HepG2 (cell line): Measurements from ENCODE around the gene STK32B. TPM values are rescaled to one million over a fixed set of nuclear protein-coding genes. Genes with fewer than 3 reads are reported as not detected.
A peak's percentile ranks its signal among the peaks of the same experiment; 100 is the strongest.

Source experiments
- ARID2 ChIP-seq: sonication (generic); formaldehyde crosslinking; IDR thresholded peaks from 2 replicates; pipeline ENCODE4 v1.8.1; 2022; ENCODE audit warnings: mild to moderate bottlenecking, missing genetic modification reagents, borderline replicate concordance
- CC2D1A ChIP-seq: sonication (generic); formaldehyde crosslinking; IDR thresholded peaks from 2 replicates; pipeline ENCODE4 v1.8.1; 2023; ENCODE audit warnings: mild to moderate bottlenecking, missing genetic modification reagents
- FOXA3 ChIP-seq: IDR thresholded peaks from 2 replicates; pipeline ENCODE4 v1.6.1; 2016; ENCODE audit warnings: missing genetic modification reagents, missing compliant biosample characterization
- HOXA7 ChIP-seq: sonication (generic); formaldehyde crosslinking; IDR thresholded peaks from 2 replicates; pipeline ENCODE4 v1.8.1; 2022; ENCODE audit warnings: mild to moderate bottlenecking, missing genetic modification reagents, moderate library complexity
- KDM5B ChIP-seq: sonication (generic); formaldehyde crosslinking; IDR thresholded peaks from 2 replicates; pipeline ENCODE4 v1.4.0; 2020; ENCODE audit warnings: missing genetic modification reagents, mild to moderate bottlenecking, borderline replicate concordance
- KLF13 ChIP-seq: sonication (generic); formaldehyde crosslinking; IDR thresholded peaks from 2 replicates; pipeline ENCODE4 v1.4.0; 2020; ENCODE audit warnings: mild to moderate bottlenecking, missing genetic modification reagents
- KLF16 ChIP-seq, 2 experiments: sonication (generic) in 1 of 2; formaldehyde crosslinking in 1 of 2; IDR thresholded peaks; 2 replicates each; pipeline versions ENCODE4 v1.6.1 to v1.8.0; 2016 to 2023; ENCODE audit warnings: missing genetic modification reagents in 2 of 2, missing compliant biosample characterization in 1 of 2
- NCOA2 ChIP-seq: sonication (generic); formaldehyde crosslinking; IDR thresholded peaks from 2 replicates; pipeline ENCODE4 v1.8.0; 2022; ENCODE audit warnings: inconsistent platforms
- POLR2AphosphoS2 ChIP-seq: IDR thresholded peaks from 2 replicates; pipeline ENCODE4 v1.6.1; 2011; ENCODE audit warnings: low read depth, low read length, improper control_type of control experiment
- U2AF2 ChIP-seq: fragments of 200-400 bp; formaldehyde crosslinking; IDR thresholded peaks from 2 replicates; pipeline ENCODE4 v1.6.1; 2017; ENCODE audit warnings: low read depth, mild to moderate bottlenecking, low read length
- ZNF44 ChIP-seq: sonication (generic); formaldehyde crosslinking; IDR thresholded peaks from 2 replicates; pipeline ENCODE4 v1.5.1; 2020; ENCODE audit warnings: mild to moderate bottlenecking, missing genetic modification reagents
- ZNF510 ChIP-seq: sonication (generic); formaldehyde crosslinking; IDR thresholded peaks from 2 replicates; pipeline ENCODE4 v1.4.0; 2020; ENCODE audit warnings: low read depth, mild to moderate bottlenecking, missing genetic modification reagents
- ZNF547 ChIP-seq: sonication (generic); formaldehyde crosslinking; IDR thresholded peaks from 2 replicates; pipeline ENCODE4 v1.5.1; 2020; ENCODE audit warnings: mild to moderate bottlenecking, missing genetic modification reagents
- ZNF572 ChIP-seq: sonication (generic); formaldehyde crosslinking; IDR thresholded peaks from 2 replicates; pipeline ENCODE4 v1.5.1; 2020; ENCODE audit warnings: mild to moderate bottlenecking, missing genetic modification reagents
- ZNF660 ChIP-seq: sonication (generic); formaldehyde crosslinking; IDR thresholded peaks from 2 replicates; pipeline ENCODE4 v1.5.1; 2020; ENCODE audit warnings: mild to moderate bottlenecking, low read depth, missing genetic modification reagents, borderline replicate concordance
- ZSCAN22 ChIP-seq: sonication (generic); formaldehyde crosslinking; IDR thresholded peaks from 2 replicates; pipeline ENCODE4 v1.4.0; 2020; ENCODE audit warnings: mild to moderate bottlenecking, missing genetic modification reagents
- polyA plus RNA-seq, 8 experiments: library from polyadenylated mRNA; depleted of rRNA in 3 of 8; stranded (reverse) in 7 of 8; unstranded in 1 of 8; fragments of >200 nt; fragmentation: Illumina TruSeq in 4 of 8; extraction: Trizol in 4 of 8; gene quantifications; 2 replicates each; pipeline versions ENCODE4 v1.2.1 to v1.2.3, GENCODE V29; 2011 to 2016; ENCODE audit warnings: low read depth in 4 of 8, missing spikeins in 1 of 8, mixed read lengths in 1 of 8; ENCODE audit not compliant: insufficient read depth in 1 of 8
- total RNA-seq, 5 experiments: library from RNA; depleted of rRNA; stranded (reverse); fragments of >200 nt; fragmentation: Illumina TruSeq; extraction: Trizol; gene quantifications; 2 replicates each; pipeline ENCODE4 v1.2.3, GENCODE V29; 2016; ENCODE audit warnings: low read depth in 1 of 5
- TF ChIP-seq, protein P1 (sequence below): sonication (generic); formaldehyde crosslinking; IDR thresholded peaks from 2 replicates; pipeline ENCODE4 v1.5.0; 2020; ENCODE audit warnings: missing genetic modification reagents
- TF ChIP-seq, protein P2 (sequence below): sonication (generic); formaldehyde crosslinking; IDR thresholded peaks from 2 replicates; pipeline ENCODE4 v1.8.0; 2022; ENCODE audit warnings: missing genetic modification reagents, mild to moderate bottlenecking, moderate library complexity, borderline replicate concordance
- TF ChIP-seq, protein P3 (sequence below): IDR thresholded peaks from 2 replicates; pipeline ENCODE4 v1.6.1; 2016; ENCODE audit warnings: mild to moderate bottlenecking
- TF ChIP-seq, protein P4 (sequence below): sonication (generic); formaldehyde crosslinking; IDR thresholded peaks from 2 replicates; pipeline ENCODE4 v1.4.0; 2020; ENCODE audit warnings: mild to moderate bottlenecking, missing genetic modification reagents, borderline replicate concordance

Gene STK32B
- total and polyA plus RNA-seq, 2 of the 13 experiments (the other 11 are each of a cell fraction or from before 2014, with no cell fraction given): not detected

DNA sequence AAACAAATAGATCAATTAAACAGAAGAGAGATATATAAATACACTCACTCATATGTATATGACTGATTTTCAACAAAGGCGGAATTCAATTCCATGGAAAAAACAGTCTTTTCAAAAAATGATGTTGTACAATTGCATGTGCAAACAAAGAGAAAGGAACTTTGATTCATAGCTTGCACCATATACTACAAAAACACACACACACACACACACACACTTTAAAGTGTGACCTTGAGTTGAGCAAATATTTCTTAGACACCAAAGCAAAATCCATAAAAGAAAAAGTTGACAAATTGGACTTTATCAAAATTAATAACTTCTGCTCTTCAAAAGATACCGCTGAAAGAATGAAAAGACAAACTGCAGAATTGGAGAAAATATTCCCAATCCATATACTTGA is 488.3 kb downstream of the STK32B start (continued):
- TF ChIP-seq HOXA7 (no peak), KLF13 (no peak), ZNF547 (CRISPR knock-in tag) (no peak), ZSCAN22 (CRISPR knock-in tag) (no peak), ZNF44 (CRISPR knock-in tag) (no peak), CC2D1A (CRISPR knock-in tag) (no peak), NCOA2 (CRISPR knock-in tag) (0 out of 2 replicates have a peak, but pooled peaks have one; percentile 20), KLF16 (CRISPR knock-in tag; IDR thresholded peaks at IDR 0.05) (no peak), ZNF572 (CRISPR knock-in tag) (no peak), ARID2 (CRISPR knock-in tag) (no peak), U2AF2 (no peak), FOXA3 (CRISPR knock-in tag) (0 out of 2 replicates have a peak, but pooled peaks have one; percentile 40), ZNF510 (CRISPR knock-in tag) (no peak), ZNF660 (CRISPR knock-in tag) (no peak), KDM5B (CRISPR knock-in tag) (no peak), POLR2AphosphoS2 (no peak)
- TF ChIP-seq, protein P1, sequence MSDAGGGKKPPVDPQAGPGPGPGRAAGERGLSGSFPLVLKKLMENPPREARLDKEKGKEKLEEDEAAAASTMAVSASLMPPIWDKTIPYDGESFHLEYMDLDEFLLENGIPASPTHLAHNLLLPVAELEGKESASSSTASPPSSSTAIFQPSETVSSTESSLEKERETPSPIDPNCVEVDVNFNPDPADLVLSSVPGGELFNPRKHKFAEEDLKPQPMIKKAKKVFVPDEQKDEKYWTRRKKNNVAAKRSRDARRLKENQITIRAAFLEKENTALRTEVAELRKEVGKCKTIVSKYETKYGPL: no peak
- TF ChIP-seq, protein P2, sequence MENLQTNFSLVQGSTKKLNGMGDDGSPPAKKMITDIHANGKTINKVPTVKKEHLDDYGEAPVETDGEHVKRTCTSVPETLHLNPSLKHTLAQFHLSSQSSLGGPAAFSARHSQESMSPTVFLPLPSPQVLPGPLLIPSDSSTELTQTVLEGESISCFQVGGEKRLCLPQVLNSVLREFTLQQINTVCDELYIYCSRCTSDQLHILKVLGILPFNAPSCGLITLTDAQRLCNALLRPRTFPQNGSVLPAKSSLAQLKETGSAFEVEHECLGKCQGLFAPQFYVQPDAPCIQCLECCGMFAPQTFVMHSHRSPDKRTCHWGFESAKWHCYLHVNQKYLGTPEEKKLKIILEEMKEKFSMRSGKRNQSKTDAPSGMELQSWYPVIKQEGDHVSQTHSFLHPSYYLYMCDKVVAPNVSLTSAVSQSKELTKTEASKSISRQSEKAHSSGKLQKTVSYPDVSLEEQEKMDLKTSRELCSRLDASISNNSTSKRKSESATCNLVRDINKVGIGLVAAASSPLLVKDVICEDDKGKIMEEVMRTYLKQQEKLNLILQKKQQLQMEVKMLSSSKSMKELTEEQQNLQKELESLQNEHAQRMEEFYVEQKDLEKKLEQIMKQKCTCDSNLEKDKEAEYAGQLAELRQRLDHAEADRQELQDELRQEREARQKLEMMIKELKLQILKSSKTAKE (CRISPR knock-in tag): no peak
- TF ChIP-seq, protein P3, sequence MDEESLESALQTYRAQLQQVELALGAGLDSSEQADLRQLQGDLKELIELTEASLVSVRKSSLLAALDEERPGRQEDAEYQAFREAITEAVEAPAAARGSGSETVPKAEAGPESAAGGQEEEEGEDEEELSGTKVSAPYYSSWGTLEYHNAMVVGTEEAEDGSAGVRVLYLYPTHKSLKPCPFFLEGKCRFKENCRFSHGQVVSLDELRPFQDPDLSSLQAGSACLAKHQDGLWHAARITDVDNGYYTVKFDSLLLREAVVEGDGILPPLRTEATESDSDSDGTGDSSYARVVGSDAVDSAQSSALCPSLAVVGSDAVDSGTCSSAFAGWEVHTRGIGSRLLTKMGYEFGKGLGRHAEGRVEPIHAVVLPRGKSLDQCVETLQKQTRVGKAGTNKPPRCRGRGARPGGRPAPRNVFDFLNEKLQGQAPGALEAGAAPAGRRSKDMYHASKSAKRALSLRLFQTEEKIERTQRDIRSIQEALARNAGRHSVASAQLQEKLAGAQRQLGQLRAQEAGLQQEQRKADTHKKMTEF (CRISPR knock-in tag): no peak
- TF ChIP-seq, protein P4, sequence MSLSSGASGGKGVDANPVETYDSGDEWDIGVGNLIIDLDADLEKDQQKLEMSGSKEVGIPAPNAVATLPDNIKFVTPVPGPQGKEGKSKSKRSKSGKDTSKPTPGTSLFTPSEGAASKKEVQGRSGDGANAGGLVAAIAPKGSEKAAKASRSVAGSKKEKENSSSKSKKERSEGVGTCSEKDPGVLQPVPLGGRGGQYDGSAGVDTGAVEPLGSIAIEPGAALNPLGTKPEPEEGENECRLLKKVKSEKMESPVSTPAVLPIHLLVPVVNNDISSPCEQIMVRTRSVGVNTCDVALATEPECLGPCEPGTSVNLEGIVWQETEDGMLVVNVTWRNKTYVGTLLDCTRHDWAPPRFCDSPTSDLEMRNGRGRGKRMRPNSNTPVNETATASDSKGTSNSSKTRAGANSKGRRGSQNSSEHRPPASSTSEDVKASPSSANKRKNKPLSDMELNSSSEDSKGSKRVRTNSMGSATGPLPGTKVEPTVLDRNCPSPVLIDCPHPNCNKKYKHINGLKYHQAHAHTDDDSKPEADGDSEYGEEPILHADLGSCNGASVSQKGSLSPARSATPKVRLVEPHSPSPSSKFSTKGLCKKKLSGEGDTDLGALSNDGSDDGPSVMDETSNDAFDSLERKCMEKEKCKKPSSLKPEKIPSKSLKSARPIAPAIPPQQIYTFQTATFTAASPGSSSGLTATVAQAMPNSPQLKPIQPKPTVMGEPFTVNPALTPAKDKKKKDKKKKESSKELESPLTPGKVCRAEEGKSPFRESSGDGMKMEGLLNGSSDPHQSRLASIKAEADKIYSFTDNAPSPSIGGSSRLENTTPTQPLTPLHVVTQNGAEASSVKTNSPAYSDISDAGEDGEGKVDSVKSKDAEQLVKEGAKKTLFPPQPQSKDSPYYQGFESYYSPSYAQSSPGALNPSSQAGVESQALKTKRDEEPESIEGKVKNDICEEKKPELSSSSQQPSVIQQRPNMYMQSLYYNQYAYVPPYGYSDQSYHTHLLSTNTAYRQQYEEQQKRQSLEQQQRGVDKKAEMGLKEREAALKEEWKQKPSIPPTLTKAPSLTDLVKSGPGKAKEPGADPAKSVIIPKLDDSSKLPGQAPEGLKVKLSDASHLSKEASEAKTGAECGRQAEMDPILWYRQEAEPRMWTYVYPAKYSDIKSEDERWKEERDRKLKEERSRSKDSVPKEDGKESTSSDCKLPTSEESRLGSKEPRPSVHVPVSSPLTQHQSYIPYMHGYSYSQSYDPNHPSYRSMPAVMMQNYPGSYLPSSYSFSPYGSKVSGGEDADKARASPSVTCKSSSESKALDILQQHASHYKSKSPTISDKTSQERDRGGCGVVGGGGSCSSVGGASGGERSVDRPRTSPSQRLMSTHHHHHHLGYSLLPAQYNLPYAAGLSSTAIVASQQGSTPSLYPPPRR (CRISPR knock-in tag): peak; percentile 21; the same call in 1 of the 2 replicates
